Stimulated activated CD8-positive, alpha-beta memory T cell treated with anti-CD3 and anti-CD28 coated beads, Interleukin-7, amount 100 ng/mL, for 4 hours (primary cell): ENCODE measurements around the gene FOXD3.

Experiments
- DNase-seq, 2 donors: peaks; one replicate each; pipeline ENCODE4 v3.0.0-alpha.2; 2020; ENCODE audit warnings: low read depth in 2 of 2

Gene FOXD3

DNA sequence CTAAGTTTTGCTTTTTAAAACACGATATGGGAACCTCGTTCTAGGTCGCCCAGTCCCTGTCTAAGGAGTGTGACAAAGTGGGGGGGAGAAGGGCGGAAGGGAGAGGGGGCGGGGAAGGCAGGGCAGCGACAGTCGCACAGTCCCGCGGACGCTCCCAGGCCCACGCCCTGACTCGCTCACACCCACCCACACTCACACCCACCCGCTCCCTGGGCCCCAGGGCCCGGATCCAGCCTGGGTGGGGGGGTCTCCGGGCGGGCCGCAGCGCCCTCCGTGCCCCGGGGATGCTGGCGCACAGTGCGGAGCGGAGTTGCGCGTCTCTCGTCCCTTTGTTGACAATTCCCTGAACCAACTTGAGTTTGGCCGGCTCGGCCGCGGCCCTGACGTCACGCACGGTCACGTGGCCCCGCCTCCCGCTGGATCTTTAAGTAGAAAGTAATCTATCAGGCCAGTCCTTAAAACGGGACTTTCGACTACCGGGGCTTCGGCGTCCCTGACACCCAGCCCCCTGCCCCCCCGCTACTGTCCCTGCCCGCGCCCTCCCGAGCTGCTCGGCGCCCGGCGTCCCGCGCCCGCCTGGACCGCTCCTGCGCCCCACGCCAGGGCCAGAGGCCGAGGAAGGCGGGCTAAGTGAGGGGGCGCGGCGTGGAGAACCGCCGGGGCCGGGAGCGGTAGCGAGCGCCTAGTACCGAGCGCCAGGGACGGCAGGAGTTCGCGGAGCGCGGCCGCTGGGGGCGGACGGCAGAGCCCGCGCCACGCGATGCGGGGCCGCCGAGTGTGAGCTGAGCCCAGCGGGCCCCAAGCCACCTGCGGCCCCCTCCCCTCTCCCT, at the start of gene FOXD3:
FOXD3 (plus strand) TSS at position 454 of the 830 bp plus-strand sequence. CDS start 492 bp downstream, outside the sequence.
- DNase-seq, result no peak

- DNase-seq, result no peak
These were observed 49.6 kb upstream of the FOXD3 start for GRCh38 chr1:63272811-63273210.

DNA sequence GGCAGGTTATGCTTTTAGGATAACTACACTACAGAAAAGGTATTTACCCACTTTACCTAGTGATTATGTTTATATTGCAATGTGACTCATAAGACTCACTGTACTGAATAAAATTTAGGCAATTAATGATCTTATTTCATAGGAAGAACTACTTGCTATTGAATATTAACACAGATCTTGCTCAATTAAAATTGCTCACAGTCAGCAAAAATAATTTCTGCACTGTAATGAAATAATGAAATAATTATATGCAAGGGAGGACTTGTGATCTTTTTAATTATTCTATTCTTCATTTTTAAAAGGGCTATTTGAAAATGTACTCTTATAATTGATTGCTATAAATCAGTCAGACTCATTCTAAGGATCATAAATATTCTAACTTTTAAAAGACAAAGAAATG, 48.0 kb upstream of the FOXD3 start:
- DNase-seq, result no peak

GRCh38 chr1:63274979-63275378, 47.4 kb upstream of the FOXD3 start:
- no peak for DNase-seq

GRCh38 chr1:63276624-63277023, 45.7 kb upstream of the FOXD3 start:
- no peak for DNase-seq

DNA sequence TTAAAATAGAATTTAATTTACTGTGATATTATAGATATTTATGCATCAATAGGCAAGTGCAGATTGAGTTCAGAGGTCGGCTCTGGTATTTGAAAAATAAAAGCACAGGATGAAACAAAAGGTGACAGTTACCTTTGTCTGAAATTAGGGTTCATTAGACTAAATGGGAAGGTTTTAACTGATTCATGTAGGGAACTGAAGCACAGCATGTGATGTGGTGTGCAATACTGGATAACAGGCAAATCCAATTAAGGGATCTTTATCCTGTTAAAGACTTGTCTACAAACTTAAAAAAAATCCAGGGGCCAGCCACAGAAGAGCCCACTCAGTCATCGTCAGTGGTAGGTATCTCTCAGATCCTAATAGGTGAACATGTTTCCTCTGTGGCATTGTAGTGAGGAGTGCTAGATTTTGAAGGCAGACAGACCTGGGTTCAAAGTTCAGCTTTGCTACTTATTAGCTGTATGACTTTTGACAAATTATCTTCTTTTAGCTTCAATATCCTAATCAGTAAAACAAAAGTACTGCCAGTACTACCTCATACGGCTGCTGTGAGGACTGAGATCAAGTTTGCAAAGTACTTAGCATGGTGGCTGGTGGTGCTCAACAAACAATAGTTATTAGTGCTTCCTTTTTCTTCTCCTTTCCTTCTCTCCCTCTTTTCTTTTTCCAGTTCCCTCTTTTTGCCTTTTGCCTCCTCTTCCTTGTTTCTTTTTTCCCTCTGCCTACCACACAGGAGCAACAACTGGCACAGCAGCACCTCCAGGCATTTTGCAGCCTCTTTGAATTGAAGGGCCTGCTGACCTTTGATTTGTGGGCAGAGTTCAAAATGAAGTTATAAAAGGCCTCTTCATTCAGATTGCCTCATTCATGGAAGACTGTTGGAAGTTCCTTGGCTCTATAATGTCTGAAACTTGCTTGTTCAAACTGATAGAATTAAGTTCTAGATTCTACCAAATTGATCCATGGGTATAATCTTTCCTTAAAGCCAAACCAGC, 44.9 kb upstream of the FOXD3 start:
- DNase-seq, result no peak

GRCh38 chr1:63281753-63282152, 40.6 kb upstream of the FOXD3 start:
- no peak for DNase-seq

- DNase-seq, result no peak
These were observed 33.2 kb upstream of the FOXD3 start for GRCh38 chr1:63289135-63289534.

DNA sequence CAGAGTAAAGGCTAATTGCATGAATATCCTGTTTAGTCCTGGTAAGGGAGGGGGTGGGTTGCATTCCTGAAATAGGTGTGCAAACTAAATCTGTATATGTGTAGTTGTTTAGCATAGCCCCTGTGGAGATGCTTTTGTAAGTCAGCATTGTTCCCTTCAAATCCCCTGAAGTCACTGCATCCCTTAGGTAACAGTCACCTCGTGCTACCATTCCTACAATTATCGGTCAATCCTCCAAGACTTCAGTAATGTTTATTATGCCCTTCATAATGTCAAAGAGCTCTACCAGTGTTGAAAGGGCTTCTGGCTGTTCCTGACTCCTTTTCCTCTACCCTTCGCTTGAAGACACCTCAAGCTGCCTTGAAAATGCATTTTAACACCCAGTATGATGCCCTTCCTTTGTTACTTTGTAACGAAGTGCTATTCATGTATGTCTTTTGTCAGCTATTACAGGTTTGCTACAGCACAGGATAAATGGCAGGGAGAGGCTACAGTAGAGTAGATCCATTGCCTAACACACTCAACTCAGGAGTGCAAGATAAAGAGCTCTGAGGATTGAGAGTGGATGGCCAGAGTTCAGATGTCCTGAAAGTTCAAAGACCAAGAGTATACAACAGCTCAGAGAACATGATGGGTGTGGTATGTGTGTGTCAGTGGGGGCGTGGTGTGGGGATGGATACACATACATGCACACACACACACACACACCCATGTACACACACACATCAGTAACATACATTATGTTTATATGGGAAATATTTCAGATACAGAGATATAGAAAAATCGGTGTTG, 27.4 kb upstream of the FOXD3 start:
- DNase-seq, result no peak

DNA sequence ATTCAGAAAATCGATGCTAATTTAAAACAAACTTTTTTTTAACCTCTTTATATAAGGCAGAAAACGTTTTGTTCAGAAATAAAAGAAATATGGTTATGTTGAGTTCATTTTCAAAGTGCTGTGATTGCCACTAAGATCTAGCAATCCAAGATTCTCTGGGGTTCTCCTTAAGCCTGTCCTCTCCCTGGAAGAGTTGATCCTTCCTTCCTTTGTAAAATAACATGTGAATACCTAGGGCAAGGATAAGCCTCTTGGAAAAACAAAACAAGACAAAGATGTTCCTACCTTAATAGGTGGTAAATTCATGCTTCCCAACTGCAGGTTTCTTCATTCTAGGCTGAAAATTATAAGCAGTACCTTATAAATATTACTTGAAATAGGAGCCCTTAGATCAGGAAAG, 18.0 kb upstream of the FOXD3 start:
- no peak for DNase-seq

DNA sequence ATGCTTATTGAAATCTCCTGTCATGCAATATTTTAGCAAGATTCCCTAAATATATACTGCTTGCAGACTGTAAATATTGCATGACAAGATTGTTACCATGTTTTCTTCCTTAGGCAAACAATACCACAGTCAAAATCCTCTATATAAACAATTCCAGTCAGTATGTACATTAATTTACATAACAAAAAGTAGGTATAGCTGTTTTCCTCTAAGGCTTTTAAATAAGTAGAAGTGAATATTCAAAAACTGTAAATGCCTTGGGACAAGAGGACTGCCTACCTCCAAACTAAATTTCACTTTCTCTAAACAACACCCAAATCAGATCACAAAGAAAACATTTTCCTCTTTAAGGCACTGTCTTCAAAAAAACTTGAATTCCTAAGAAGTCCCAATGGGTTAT, 17.3 kb upstream of the FOXD3 start:
- DNase-seq, result no peak

- DNase-seq, result no peak
These were observed 15.1 kb upstream of the FOXD3 start for GRCh38 chr1:63307196-63307794.

DNA sequence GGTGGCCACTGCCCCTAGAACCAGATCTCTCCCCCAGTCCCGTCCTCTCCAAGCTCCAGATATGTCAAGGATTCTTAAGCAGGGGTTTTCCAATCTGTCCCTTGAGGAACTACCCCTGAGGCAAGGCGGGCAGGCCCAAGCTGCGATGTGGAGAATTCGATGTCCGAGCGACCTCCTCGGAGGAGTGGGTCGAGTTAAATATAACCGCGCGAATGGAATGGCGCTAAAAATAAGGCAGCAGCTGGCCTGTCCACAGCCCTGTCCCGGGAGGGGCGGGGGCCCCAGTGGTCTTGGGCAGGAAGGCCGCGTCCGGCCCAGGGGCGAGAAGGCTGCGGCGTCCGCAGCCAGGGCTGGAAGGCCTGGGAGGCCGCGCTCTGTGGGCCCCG, 5.8 kb upstream of the FOXD3 start:
- DNase-seq, result no peak

- peak in 1 of 2 donors; percentile 21 for DNase-seq
These were observed 5.2 kb upstream of the FOXD3 start for GRCh38 chr1:63316984-63317816.

- DNase-seq, result no peak
These were observed 4.6 kb upstream of the FOXD3 start for GRCh38 chr1:63317817-63318152.

GRCh38 chr1:63318201-63318979, 4.0 kb upstream of the FOXD3 start:
- DNase-seq, result no peak

- DNase-seq, result no peak
These were observed 3.0 kb upstream of the FOXD3 start for GRCh38 chr1:63319046-63320021.

DNA sequence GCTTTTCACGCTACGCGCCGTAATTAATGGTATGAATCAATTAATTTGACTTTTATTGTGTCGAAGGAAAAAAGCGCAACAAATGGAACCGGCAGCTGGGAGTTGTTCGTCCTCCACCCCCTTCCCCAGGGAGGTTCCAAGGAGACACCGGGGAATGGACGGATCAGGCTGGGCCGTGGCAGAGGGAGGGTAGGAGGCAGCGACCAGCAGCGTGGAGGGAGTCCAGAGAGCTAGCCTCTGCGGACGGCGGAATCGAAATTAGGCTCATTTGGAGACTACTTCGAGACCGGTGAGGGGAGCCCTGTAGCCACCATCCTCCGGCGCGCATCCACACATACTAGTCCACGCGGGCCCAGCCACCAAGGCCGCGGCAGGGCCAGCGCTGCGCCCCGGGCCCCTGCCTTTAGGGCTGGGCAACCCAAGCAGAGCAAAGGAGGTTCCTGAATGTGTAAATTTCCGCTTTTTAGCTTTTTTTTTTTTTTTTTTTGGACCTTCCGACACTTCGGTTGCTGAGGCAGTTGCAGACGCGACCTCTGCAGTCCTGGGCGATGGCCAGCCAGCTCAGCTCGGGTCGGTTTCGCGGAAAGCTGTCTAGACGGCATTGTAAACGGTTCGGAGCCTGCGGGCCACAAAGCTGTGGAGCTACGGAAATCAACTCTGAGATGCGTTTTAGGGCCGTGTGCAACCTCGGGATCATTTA, 2.2 kb upstream of the FOXD3 start:
- DNase-seq, result no peak
